Activated B cell treated with CpG ODN at 0.5 μM for 24 hours (primary cell): ENCODE data around the gene HOXD13. TPM values are rescaled to one million over a fixed set of nuclear protein-coding genes. Genes with fewer than 3 reads are reported as not detected.

Experiments used
- ATAC-seq: fragments of 200-7000 bp; cut with Tn5 transposase; one replicate; pipeline ENCODE4 v1.10.0; 2021; ENCODE audit warnings: low read depth, mild to moderate bottlenecking, moderate library complexity
- CTCF ChIA-PET: fragments of 350-600 bp; sonication (Branson Sonifier 250); formaldehyde crosslinking; loops from one replicate; lab custom pipeline; 2021; ENCODE audit warnings: antibody characterized with exemption; lab: Charles Lee
- POLR2A ChIA-PET: fragments of 350-600 bp; sonication (Branson Sonifier 250); formaldehyde crosslinking; loops from one replicate; lab custom pipeline; 2021; ENCODE audit warnings: antibody characterized with exemption; lab: Charles Lee
- DNase-seq: peaks from one replicate; pipeline ENCODE4 v3.0.0; 2022
- H3K27ac Mint-ChIP-seq: one replicate; pipeline ENCODE4 v1.8.0; 2020; ENCODE audit warnings: mixed read lengths
- H3K27me3 Mint-ChIP-seq: one replicate; pipeline ENCODE4 v1.8.0; 2021; ENCODE audit warnings: mixed read lengths
- H3K36me3 Mint-ChIP-seq: one replicate; pipeline ENCODE4 v1.8.0; 2021; ENCODE audit warnings: low read depth, mixed read lengths
- H3K4me1 Mint-ChIP-seq: one replicate; pipeline ENCODE4 v1.8.0; 2021; ENCODE audit warnings: mixed read lengths
- H3K4me3 Mint-ChIP-seq: one replicate; pipeline ENCODE4 v1.8.0; 2020; ENCODE audit warnings: mild to moderate bottlenecking, mixed read lengths
- H3K9me3 Mint-ChIP-seq: one replicate; pipeline ENCODE4 v1.8.0; 2020; ENCODE audit warnings: mixed read lengths
- intact Hi-C: fragments of 100-400 bp; cut with micrococcal nuclease; formaldehyde crosslinking; loops from one replicate; pipeline ENCODE4 v1.15.1; 2024
- total RNA-seq: library from RNA; stranded (reverse); gene quantifications from 2 replicates; pipeline ENCODE4 v1.2.3, GENCODE V29; 2022
- TF ChIP-seq, protein P1 (sequence below): fragments of 200-600 bp; IDR thresholded peaks from one replicate; pipeline ENCODE4 v1.8.0; 2022; ENCODE audit warnings: antibody characterized with exemption, mild to moderate bottlenecking

Gene HOXD13
- total RNA-seq, 1 donor from 2014 or later = not detected

DNA sequence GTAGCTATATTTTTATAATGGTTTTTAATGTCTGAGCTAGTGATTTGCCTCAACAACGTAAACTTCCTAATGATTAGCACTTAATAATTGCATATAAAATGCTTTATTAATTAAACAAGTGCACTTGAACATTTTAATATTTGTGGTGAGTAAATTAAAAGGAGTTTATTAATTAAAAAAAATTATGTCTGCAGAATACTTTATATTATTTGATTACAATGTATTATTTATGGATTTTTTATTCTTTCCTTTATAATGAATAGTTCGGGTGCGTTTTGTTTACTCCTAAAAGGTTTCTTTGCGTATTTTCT lies 39.3 kb downstream of the HOXD13 start:
- Mint-ChIP-seq H3K36me3 (no peaks in the 10 kb centered on the region), H3K9me3 (no peaks in the 10 kb centered on the region), H3K27me3 (peaks cover 71% of the 10 kb centered on the region), H3K4me3 (no peak overlapping the region), H3K4me1 (peaks cover 42% of the 10 kb centered on the region), H3K27ac (no peak overlapping the region)
- ChIA-PET POLR2A (interaction anchor here (0.5 kb wide), 1 partner anchor 1748 kb away, joined by 6 read pairs; no protein-coding TSS in a partner anchor), CTCF (interaction anchor here (1.4 to 4.1 kb wide), 3 partner anchors 324 to 521 kb away, joined by 5 to 19 read pairs (median 7); no protein-coding TSS in a partner anchor)
- ATAC-seq (no peak), DNase-seq (no peak)
- intact Hi-C loops = loop anchor here (2.0 to 10.0 kb wide), 4 partner anchors 25 to 1797 kb away; partner anchors contain the start of genes HOXD12, HOXD3 and SP9
- TF ChIP-seq, protein P1, sequence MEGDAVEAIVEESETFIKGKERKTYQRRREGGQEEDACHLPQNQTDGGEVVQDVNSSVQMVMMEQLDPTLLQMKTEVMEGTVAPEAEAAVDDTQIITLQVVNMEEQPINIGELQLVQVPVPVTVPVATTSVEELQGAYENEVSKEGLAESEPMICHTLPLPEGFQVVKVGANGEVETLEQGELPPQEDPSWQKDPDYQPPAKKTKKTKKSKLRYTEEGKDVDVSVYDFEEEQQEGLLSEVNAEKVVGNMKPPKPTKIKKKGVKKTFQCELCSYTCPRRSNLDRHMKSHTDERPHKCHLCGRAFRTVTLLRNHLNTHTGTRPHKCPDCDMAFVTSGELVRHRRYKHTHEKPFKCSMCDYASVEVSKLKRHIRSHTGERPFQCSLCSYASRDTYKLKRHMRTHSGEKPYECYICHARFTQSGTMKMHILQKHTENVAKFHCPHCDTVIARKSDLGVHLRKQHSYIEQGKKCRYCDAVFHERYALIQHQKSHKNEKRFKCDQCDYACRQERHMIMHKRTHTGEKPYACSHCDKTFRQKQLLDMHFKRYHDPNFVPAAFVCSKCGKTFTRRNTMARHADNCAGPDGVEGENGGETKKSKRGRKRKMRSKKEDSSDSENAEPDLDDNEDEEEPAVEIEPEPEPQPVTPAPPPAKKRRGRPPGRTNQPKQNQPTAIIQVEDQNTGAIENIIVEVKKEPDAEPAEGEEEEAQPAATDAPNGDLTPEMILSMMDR = no peak

GRCh38 chr2:176132205-176133171 lies 40.0 kb downstream of the HOXD13 start:
- no peaks in the 10 kb centered on the region for H3K36me3 Mint-ChIP-seq
- H3K4me3 Mint-ChIP-seq = peak overlapping the region; percentile 68
- H3K27me3 Mint-ChIP-seq = peaks cover 73% of the 10 kb centered on the region
- TF ChIP-seq, protein P1 = no peak
- no peak overlapping the region for H3K27ac Mint-ChIP-seq
- ATAC-seq = no peak
- H3K9me3 Mint-ChIP-seq = no peaks in the 10 kb centered on the region
- ChIA-PET POLR2A (interaction anchor here (0.5 kb wide), 1 partner anchor 1749 kb away, joined by 6 read pairs; no protein-coding TSS in a partner anchor), CTCF (interaction anchor here (1.4 to 4.1 kb wide), 3 partner anchors 323 to 520 kb away, joined by 5 to 19 read pairs (median 7); no protein-coding TSS in a partner anchor)
- H3K4me1 Mint-ChIP-seq = peaks cover 40% of the 10 kb centered on the region
- intact Hi-C loops = loop anchor here (2.0 to 10.0 kb wide), 3 partner anchors 24 to 1798 kb away; partner anchors contain the start of genes HOXD12, HOXD3 and SP9
- DNase-seq = no peak

- POLR2A ChIA-PET = no interaction called here
- CTCF ChIA-PET = interaction anchor here (1.8 to 4.1 kb wide), 2 partner anchors 322 to 421 kb away, joined by 5 to 19 read pairs; no protein-coding TSS in a partner anchor
- DNase-seq = no peak
- Mint-ChIP-seq H3K4me3 (no peak overlapping the region), H3K4me1 (peaks cover 36% of the 10 kb centered on the region), H3K9me3 (peaks cover 2% of the 10 kb centered on the region), H3K27ac (no peak overlapping the region), H3K27me3 (peaks cover 73% of the 10 kb centered on the region), H3K36me3 (no peaks in the 10 kb centered on the region)
- no peak for ATAC-seq
- TF ChIP-seq, protein P1 = no peak
- intact Hi-C loops = loop anchor here (2.0 to 10.0 kb wide), 3 partner anchors 23 to 1799 kb away; partner anchors contain the start of genes HOXD12, HOXD3 and SP9
These were observed 40.9 kb downstream of the HOXD13 start for GRCh38 chr2:176133389-176133788.

GRCh38 chr2:176134035-176134434 lies 41.5 kb downstream of the HOXD13 start:
- no peaks in the 10 kb centered on the region for H3K36me3 Mint-ChIP-seq
- ATAC-seq (no peak), DNase-seq (no peak)
- H3K27ac Mint-ChIP-seq = no peak overlapping the region
- TF ChIP-seq, protein P1 = no peak
- ChIA-PET POLR2A (no interaction called here), CTCF (interaction anchor here (0.7 to 4.1 kb wide), 4 partner anchors 321 to 1015 kb away, joined by 3 to 19 read pairs (median 3); no protein-coding TSS in a partner anchor)
- H3K4me1 Mint-ChIP-seq = peaks cover 31% of the 10 kb centered on the region
- H3K9me3 Mint-ChIP-seq = peaks cover 3% of the 10 kb centered on the region
- intact Hi-C loops = loop anchor here (5.0 to 10.0 kb wide), 2 partner anchors 37 to 1799 kb away; partner anchors contain the start of genes HOXD12 and SP9
- peaks cover 73% of the 10 kb centered on the region for H3K27me3 Mint-ChIP-seq
- no peak overlapping the region for H3K4me3 Mint-ChIP-seq
